HEK293 (cell line): Measurements from ENCODE around the gene COL15A1.

Source experiments
- CTCF ChIA-PET: fragments of 350-600 bp; formaldehyde crosslinking; extraction: SDS; loops from one replicate; lab custom pipeline; 2021; ENCODE audit warnings: antibody characterized with exemption; lab: Yijun Ruan, JAX
- POLR2A ChIA-PET: fragments of 300-600 bp; formaldehyde crosslinking; extraction: SDS; loops from one replicate; lab custom pipeline; 2020; ENCODE audit warnings: antibody characterized with exemption, inconsistent platforms; lab: Yijun Ruan, JAX
- H3K27ac ChIP-seq: fragments of 200-500 bp; sonication (Bioruptor generic); 2 replicates; pipeline ENCODE4 v1.5.1; 2014; ENCODE audit warnings: low read depth, low read length, control low read depth, inconsistent platforms; ENCODE audit errors: extremely low read depth
- H3K36me3 ChIP-seq, 2 experiments: fragments of 200-500 bp in 1 of 2; sonication (Bioruptor generic) in 1 of 2; 1 replicate in 1 of 2; 2 replicates in 1 of 2; pipeline ENCODE4 v1.5.1; 2014 to 2017; ENCODE audit warnings: inconsistent platforms in 2 of 2, low read length in 2 of 2; ENCODE audit not compliant: control insufficient read depth in 2 of 2, insufficient read depth in 1 of 2
- H3K4me1 ChIP-seq: fragments of 200-500 bp; sonication (Bioruptor generic); 2 replicates; pipeline ENCODE4 v1.5.1; 2014; ENCODE audit warnings: mild to moderate bottlenecking, low read length, inconsistent platforms; ENCODE audit not compliant: control insufficient read depth, insufficient read depth
- H3K4me3 ChIP-seq: 2 replicates; pipeline ENCODE4 v1.5.1; 2011; ENCODE audit warnings: low read depth, mild to moderate bottlenecking, control low read depth, low read length, moderate library complexity
- H3K9me3 ChIP-seq: fragments of 200-500 bp; sonication (Bioruptor generic); 2 replicates; pipeline ENCODE4 v1.5.1; 2014; ENCODE audit warnings: low read depth, low read length, inconsistent platforms; ENCODE audit not compliant: control insufficient read depth, insufficient read depth
- EGR2 ChIP-seq: fragments of 450-650 bp; formaldehyde crosslinking; IDR thresholded peaks from 2 replicates; pipeline ENCODE4 v1.5.1; 2016; ENCODE audit warnings: low read depth, missing biosample characterization, missing genetic modification characterization
- ELK4 ChIP-seq: IDR thresholded peaks from 2 replicates; pipeline ENCODE4 v1.6.1; 2011; ENCODE audit warnings: mild to moderate bottlenecking, low read depth, low read length, borderline replicate concordance
- GLI4 ChIP-seq: fragments of 450-650 bp; formaldehyde crosslinking; IDR thresholded peaks from 2 replicates; pipeline ENCODE4 v1.5.1; 2016; ENCODE audit warnings: missing biosample characterization, missing genetic modification characterization
- KLF7 ChIP-seq: fragments of 450-650 bp; formaldehyde crosslinking; IDR thresholded peaks from 2 replicates; pipeline ENCODE4 v1.5.1; 2016; ENCODE audit warnings: missing biosample characterization, missing genetic modification characterization, borderline replicate concordance
- TCF7L2 ChIP-seq: IDR thresholded peaks from 2 replicates; pipeline ENCODE4 v1.6.1; 2011; ENCODE audit warnings: low read depth, mild to moderate bottlenecking, inconsistent platforms, low read length, moderate library complexity, borderline replicate concordance
- ZBTB1 ChIP-seq: fragments of 450-650 bp; formaldehyde crosslinking; IDR thresholded peaks from 2 replicates; pipeline ENCODE4 v1.5.1; 2016; ENCODE audit warnings: missing biosample characterization, missing genetic modification characterization
- ZBTB44 ChIP-seq: fragments of 450-650 bp; IDR thresholded peaks from 2 replicates; pipeline ENCODE4 v1.5.1; 2018; ENCODE audit warnings: missing biosample characterization, mild to moderate bottlenecking, missing genetic modification characterization
- ZFP41 ChIP-seq: fragments of 450-650 bp; formaldehyde crosslinking; IDR thresholded peaks from 2 replicates; pipeline ENCODE4 v1.5.1; 2016; ENCODE audit warnings: missing biosample characterization, missing genetic modification characterization, borderline replicate concordance
- ZNF132 ChIP-seq: fragments of 450-650 bp; formaldehyde crosslinking; IDR thresholded peaks from 2 replicates; pipeline ENCODE4 v1.5.1; 2017; ENCODE audit warnings: missing biosample characterization, missing genetic modification characterization, borderline replicate concordance
- ZNF174 ChIP-seq: fragments of 450-650 bp; formaldehyde crosslinking; IDR thresholded peaks from 2 replicates; pipeline ENCODE4 v1.5.0; 2017; ENCODE audit warnings: missing biosample characterization, mild to moderate bottlenecking, missing genetic modification characterization
- ZNF18 ChIP-seq: fragments of 450-650 bp; formaldehyde crosslinking; IDR thresholded peaks from 2 replicates; pipeline ENCODE4 v1.5.1; 2016; ENCODE audit warnings: missing biosample characterization, missing genetic modification characterization
- ZNF2 ChIP-seq: fragments of 450-650 bp; formaldehyde crosslinking; IDR thresholded peaks from 2 replicates; pipeline ENCODE4 v1.5.1; 2016; ENCODE audit warnings: missing biosample characterization, missing genetic modification characterization
- ZNF274 ChIP-seq, 2 experiments: fragments of 200-500 bp in 1 of 2; fragments of 450-650 bp in 1 of 2; sonication (Bioruptor generic) in 1 of 2; formaldehyde crosslinking in 1 of 2; IDR thresholded peaks; 2 replicates each; pipeline versions ENCODE4 v1.5.1 to v1.6.1; 2014 to 2016; ENCODE audit warnings: borderline replicate concordance in 1 of 2, inconsistent platforms in 1 of 2, low read length in 1 of 2, missing biosample characterization in 1 of 2, missing genetic modification characterization in 1 of 2
- ZNF280C ChIP-seq: fragments of 450-650 bp; formaldehyde crosslinking; IDR thresholded peaks from 2 replicates; pipeline ENCODE4 v1.5.1; 2016; ENCODE audit warnings: missing biosample characterization, missing genetic modification characterization
- ZNF350 ChIP-seq: fragments of 450-650 bp; formaldehyde crosslinking; IDR thresholded peaks from 2 replicates; pipeline ENCODE4 v1.5.0; 2017; ENCODE audit warnings: missing biosample characterization, mild to moderate bottlenecking, missing genetic modification characterization
- ZNF391 ChIP-seq: fragments of 450-650 bp; formaldehyde crosslinking; IDR thresholded peaks from 2 replicates; pipeline ENCODE4 v1.5.1; 2016; ENCODE audit warnings: low read depth, missing biosample characterization, missing genetic modification characterization, borderline replicate concordance
- ZNF473 ChIP-seq: fragments of 450-650 bp; formaldehyde crosslinking; IDR thresholded peaks from 2 replicates; pipeline ENCODE4 v1.5.1; 2017; ENCODE audit warnings: missing biosample characterization, missing genetic modification characterization
- ZNF544 ChIP-seq: fragments of 450-650 bp; formaldehyde crosslinking; IDR thresholded peaks from 2 replicates; pipeline ENCODE4 v1.5.0; 2017; ENCODE audit warnings: missing biosample characterization, missing genetic modification characterization
- ZNF549 ChIP-seq: fragments of 450-650 bp; IDR thresholded peaks from 2 replicates; pipeline ENCODE4 v1.5.1; 2018; ENCODE audit warnings: missing biosample characterization, missing genetic modification characterization, mild to moderate bottlenecking, inconsistent platforms, moderate library complexity
- ZNF560 ChIP-seq: fragments of 450-650 bp; formaldehyde crosslinking; IDR thresholded peaks from 2 replicates; pipeline ENCODE4 v1.5.1; 2017; ENCODE audit warnings: missing biosample characterization, missing genetic modification characterization, borderline replicate concordance
- ZNF580 ChIP-seq: fragments of 450-650 bp; formaldehyde crosslinking; IDR thresholded peaks from 2 replicates; pipeline ENCODE4 v1.5.1; 2016; ENCODE audit warnings: missing biosample characterization, missing genetic modification characterization
- ZNF596 ChIP-seq: fragments of 450-650 bp; IDR thresholded peaks from 2 replicates; pipeline ENCODE4 v1.5.0; 2018; ENCODE audit warnings: missing biosample characterization, mild to moderate bottlenecking, missing genetic modification characterization, moderate library complexity
- ZNF626 ChIP-seq: fragments of 450-650 bp; sonication (Bioruptor Pico); formaldehyde crosslinking; IDR thresholded peaks from 2 replicates; pipeline ENCODE4 v1.5.1; 2018; ENCODE audit warnings: missing biosample characterization, missing genetic modification characterization, inconsistent platforms
- ZNF645 ChIP-seq: fragments of 450-650 bp; formaldehyde crosslinking; IDR thresholded peaks from 2 replicates; pipeline ENCODE4; 2016; ENCODE audit warnings: missing biosample characterization, missing genetic modification characterization
- ZNF670 ChIP-seq: fragments of 450-650 bp; formaldehyde crosslinking; IDR thresholded peaks from 2 replicates; pipeline ENCODE4 v1.5.1; 2016; ENCODE audit warnings: missing biosample characterization, missing genetic modification characterization, low read depth
- ZNF704 ChIP-seq: fragments of 450-650 bp; formaldehyde crosslinking; IDR thresholded peaks from 2 replicates; pipeline ENCODE4 v1.5.1; 2016; ENCODE audit warnings: missing biosample characterization, missing genetic modification characterization
- ZNF777 ChIP-seq: fragments of 450-650 bp; formaldehyde crosslinking; IDR thresholded peaks from 2 replicates; pipeline ENCODE4 v1.5.1; 2017; ENCODE audit warnings: missing biosample characterization, missing genetic modification characterization, borderline replicate concordance

Gene COL15A1

GRCh38 chr9:98972716-98973115 is 29.0 kb downstream of the COL15A1 start:
- Histone ChIP-seq H3K4me1 (no peaks in the 10 kb centered on the region), H3K27ac (no peak overlapping the region), H3K36me3 (no peaks in the 10 kb centered on the region), H3K4me3 (no peak overlapping the region), H3K9me3 (no peaks in the 10 kb centered on the region)
- TF ChIP-seq ZNF549 (tag by site-specific recombination) (no peak), ZBTB44 (no peak), ZNF670 (tag by site-specific recombination) (no peak), ZNF645 (tag by site-specific recombination) (no peak), ZNF280C (no peak), ZBTB1 (tag by site-specific recombination) (no peak), TCF7L2 (no peak), ZNF391 (tag by site-specific recombination) (no peak), ZNF544 (tag by site-specific recombination) (no peak), ZNF596 (no peak), ZNF18 (tag by site-specific recombination) (no peak), GLI4 (tag by site-specific recombination) (no peak)
- CTCF ChIA-PET, result interaction anchor here (0.5 to 5.5 kb wide), 7 partner anchors 16 to 898 kb away, joined by 3 to 51 read pairs (median 4); partner anchors contain the start of gene TGFBR1
- POLR2A ChIA-PET, result no interaction called here

- H3K36me3 ChIP-seq, result no peaks in the 10 kb centered on the region
- CTCF ChIA-PET, result interaction anchor here (0.5 to 5.5 kb wide), 7 partner anchors 16 to 897 kb away, joined by 3 to 51 read pairs (median 4); partner anchors contain the start of gene TGFBR1
- POLR2A ChIA-PET, result no interaction called here
- H3K4me1 ChIP-seq, result no peaks in the 10 kb centered on the region
- H3K9me3 ChIP-seq, result no peaks in the 10 kb centered on the region
- no peak overlapping the region for H3K4me3 ChIP-seq
- H3K27ac ChIP-seq, result no peak overlapping the region
- TF ChIP-seq ZNF2 (tag by site-specific recombination) (no peak), ZNF473 (tag by site-specific recombination) (no peak), ZNF704 (tag by site-specific recombination) (no peak), ELK4 (no peak), ZNF350 (tag by site-specific recombination) (no peak), ZNF626 (tag by site-specific recombination) (no peak), ZNF580 (tag by site-specific recombination) (no peak), ZNF274 (IDR thresholded peaks at IDR 0.05; ENCODE audit: low read length) (no peak), ZNF274 (tag by site-specific recombination; IDR thresholded peaks at IDR 0.05; ENCODE audit: borderline replicate concordance) (no peak), ZNF132 (tag by site-specific recombination) (no peak), ZNF777 (tag by site-specific recombination) (no peak), KLF7 (tag by site-specific recombination) (no peak), EGR2 (tag by site-specific recombination) (no peak), ZNF560 (tag by site-specific recombination) (no peak), ZNF174 (tag by site-specific recombination) (no peak), ZFP41 (tag by site-specific recombination) (no peak)
Observed at GRCh38 chr9:98973171-98973570, 29.5 kb downstream of the COL15A1 start.
